ENCODE results near the gene YDJC.

DNA sequence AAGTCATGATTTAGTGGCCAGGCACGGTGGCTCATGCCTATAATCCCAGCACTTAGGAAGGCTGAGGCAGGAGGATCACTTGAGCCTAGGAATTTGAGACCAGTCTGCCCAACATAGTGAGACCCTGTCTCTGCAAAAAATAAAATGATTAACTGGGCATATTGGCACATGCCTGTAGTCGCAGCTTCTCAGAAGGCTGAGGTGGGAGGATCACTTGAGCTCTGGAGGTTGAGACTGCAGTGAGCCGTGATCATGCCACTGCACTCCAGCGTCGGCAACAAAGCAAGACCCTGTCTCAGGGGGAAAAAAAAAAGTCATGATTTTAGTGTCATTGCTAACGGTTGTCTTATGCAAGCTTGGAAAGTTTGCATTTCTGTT, 50.4 kb downstream of the YDJC start:
- TF ChIP-seq, protein P1, sequence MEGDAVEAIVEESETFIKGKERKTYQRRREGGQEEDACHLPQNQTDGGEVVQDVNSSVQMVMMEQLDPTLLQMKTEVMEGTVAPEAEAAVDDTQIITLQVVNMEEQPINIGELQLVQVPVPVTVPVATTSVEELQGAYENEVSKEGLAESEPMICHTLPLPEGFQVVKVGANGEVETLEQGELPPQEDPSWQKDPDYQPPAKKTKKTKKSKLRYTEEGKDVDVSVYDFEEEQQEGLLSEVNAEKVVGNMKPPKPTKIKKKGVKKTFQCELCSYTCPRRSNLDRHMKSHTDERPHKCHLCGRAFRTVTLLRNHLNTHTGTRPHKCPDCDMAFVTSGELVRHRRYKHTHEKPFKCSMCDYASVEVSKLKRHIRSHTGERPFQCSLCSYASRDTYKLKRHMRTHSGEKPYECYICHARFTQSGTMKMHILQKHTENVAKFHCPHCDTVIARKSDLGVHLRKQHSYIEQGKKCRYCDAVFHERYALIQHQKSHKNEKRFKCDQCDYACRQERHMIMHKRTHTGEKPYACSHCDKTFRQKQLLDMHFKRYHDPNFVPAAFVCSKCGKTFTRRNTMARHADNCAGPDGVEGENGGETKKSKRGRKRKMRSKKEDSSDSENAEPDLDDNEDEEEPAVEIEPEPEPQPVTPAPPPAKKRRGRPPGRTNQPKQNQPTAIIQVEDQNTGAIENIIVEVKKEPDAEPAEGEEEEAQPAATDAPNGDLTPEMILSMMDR (IDR thresholded peaks at IDR 0.05), result no peak
- TF ChIP-seq POLR2A (IDR thresholded peaks at IDR 0.05), result no peak
